ELR (cell line): ENCODE results near the gene PLET1.
"Not testable (repeated sequence)": the region's sequence is repeated elsewhere in the genome, so short reads cannot be mapped to it uniquely, and the experiment has no call there.

Source experiments
- DNase-seq: peaks from one replicate; pipeline ENCODE4 v3.0.0-alpha.2; 2015; ENCODE audit warnings: low read depth

PLET1 gene

DNA sequence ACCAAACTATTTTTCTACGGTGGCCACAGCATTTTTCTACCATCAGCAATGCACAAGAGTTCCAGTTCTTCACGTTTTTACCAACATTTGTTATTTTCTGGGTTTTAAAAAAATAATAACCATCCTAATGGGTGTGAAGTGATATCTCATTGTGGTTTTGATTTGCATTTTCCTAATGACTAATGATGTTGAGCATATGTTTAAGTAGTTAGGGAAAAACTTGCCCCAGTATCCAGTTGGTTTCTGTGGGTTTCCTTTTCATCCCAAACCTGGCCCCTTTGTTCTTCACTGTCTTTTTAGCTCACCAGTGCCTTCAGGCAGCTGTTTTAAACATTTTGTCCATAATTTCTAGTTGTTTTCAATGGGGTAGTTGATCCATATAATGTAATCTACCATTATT, 49.1 kb downstream of the PLET1 start:
- DNase-seq: no peak

DNA sequence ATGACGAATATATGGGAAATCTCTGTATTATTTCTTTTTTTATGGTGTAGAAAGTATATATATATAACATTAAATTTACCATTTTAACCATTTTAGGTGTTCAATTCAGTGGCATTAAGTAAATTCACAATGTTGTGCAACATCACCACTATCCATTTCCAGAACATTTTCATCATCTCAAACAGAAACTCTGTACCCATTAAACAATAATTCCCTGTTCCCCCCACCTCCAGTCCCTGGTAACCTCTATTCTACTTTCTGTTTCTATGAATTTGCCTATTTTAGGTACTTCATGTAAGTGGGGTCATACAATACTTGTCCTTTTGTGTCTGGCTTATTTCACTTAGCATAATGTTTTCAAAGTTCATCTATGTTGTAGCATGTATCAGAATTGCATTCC, 49.8 kb downstream of the PLET1 start:
- DNase-seq: no peak

DNA sequence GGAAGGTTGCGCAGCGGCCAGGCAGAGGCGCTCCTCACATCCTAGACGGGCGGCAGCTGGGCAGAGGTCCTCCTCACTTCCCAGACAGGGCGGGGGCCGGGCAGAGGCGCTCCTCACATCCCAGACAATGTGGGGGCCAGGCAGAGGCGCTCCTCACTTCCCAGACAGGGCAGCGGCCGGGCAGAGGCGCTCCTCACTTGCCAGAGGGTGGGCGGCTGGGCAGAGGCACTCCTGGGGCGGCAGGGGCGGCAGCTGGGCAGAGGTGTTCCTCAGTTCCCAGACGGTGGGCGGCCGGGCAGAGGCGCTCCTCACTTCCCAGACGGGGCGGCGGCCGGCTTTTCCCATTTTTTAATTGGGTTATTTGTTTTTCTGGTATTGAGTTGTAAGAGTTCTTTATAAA, 54.6 kb downstream of the PLET1 start:
- no peak for DNase-seq

DNA sequence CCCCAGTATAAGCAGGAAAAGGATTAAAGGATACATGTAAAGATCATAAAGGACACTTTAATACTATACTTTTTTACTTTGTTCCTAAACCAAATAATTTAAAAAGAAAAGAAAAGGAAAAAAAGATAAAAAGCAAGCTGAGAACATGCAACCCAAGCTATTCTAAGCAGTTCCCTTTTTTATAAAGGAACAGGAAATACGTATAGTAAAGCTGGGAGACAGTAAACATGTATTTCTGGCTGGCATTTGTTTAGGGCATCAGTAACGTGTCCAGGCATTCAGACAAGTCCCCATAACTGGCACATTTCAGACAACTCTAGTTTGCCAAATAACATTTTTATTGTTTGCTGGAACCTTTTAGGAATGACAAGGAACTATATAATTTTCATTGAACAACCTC, 60.4 kb downstream of the PLET1 start:
- DNase-seq: no peak

DNA sequence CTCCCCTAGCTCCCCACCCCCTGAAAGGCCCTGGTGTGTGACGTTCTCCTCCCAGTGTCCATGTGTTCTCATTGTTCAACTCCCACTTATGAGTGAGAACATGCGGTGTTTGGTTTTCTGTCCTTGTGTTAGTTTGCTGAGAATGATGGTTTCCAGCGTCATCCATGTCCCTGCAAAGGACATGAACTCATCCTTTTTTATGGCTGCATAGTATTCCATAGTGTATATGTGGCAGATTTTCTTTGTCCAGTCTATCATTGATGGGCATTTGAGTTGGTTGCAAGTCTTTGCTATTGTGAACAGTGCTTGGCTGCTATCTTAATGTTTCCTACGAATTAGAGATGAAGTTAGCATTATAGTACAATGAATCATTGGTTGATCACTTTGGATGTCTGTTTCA, 61.6 kb downstream of the PLET1 start:
- DNase-seq: not testable (repeated sequence)
